Effector memory CD4-positive, alpha-beta T cell (primary cell): ENCODE data around the gene KIF5C.

Experiments
- DNase-seq, 3 donors: peaks; one replicate each; pipeline ENCODE4 v3.0.0-alpha.2; 2020
- H3K27ac ChIP-seq: 2 replicates; pipeline ENCODE4 v1.7.0; 2013; ENCODE audit warnings: mild to moderate bottlenecking, low read length, moderate library complexity; ENCODE audit not compliant: insufficient read depth, poor library complexity, severe bottlenecking
- H3K27me3 ChIP-seq: replicated peaks from 2 replicates; pipeline ENCODE4 v1.7.0; 2013; ENCODE audit warnings: mild to moderate bottlenecking, low read length; ENCODE audit not compliant: insufficient read depth, control insufficient read depth, poor library complexity, severe bottlenecking
- H3K36me3 ChIP-seq: 2 replicates; pipeline ENCODE4 v1.7.0; 2013; ENCODE audit warnings: mild to moderate bottlenecking, low read length, moderate library complexity; ENCODE audit not compliant: control insufficient read depth, insufficient read depth
- H3K4me1 ChIP-seq: 2 replicates; pipeline ENCODE4 v1.7.0; 2013; ENCODE audit warnings: low read length, mild to moderate bottlenecking; ENCODE audit not compliant: control insufficient read depth, insufficient read depth, poor library complexity, severe bottlenecking
- H3K4me3 ChIP-seq: 2 replicates; pipeline ENCODE4 v1.7.0; 2013; ENCODE audit warnings: low read length, low read depth, mild to moderate bottlenecking; ENCODE audit not compliant: insufficient read depth, poor library complexity, severe bottlenecking
- H3K9me3 ChIP-seq: 2 replicates; pipeline ENCODE4 v1.7.0; 2013; ENCODE audit warnings: mild to moderate bottlenecking, low read length, moderate library complexity; ENCODE audit not compliant: control insufficient read depth

KIF5C gene

DNA sequence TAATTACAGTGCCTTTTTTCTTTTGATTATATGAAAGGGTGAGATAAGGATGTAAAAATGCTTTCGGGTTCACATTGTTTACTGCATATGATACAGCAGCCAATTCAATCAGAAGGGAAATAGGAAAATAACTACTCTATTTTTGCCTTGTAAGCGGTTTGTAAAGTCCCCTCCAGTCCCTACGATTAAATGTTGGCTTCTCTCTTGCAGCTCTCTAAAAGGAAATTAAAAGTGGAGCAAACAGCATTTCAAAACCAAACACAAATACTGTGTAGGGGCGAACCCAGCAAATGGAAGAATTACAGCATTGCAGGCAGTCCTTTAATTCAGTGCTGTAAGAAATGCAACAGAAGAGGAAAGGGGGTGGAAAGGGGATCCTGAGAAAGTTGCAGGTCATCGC is 182.4 kb downstream of the KIF5C start:
- Histone ChIP-seq H3K36me3 (no peaks in the 10 kb centered on the region), H3K27me3 (no peaks in the 10 kb centered on the region)
- DNase-seq: no peak

DNA sequence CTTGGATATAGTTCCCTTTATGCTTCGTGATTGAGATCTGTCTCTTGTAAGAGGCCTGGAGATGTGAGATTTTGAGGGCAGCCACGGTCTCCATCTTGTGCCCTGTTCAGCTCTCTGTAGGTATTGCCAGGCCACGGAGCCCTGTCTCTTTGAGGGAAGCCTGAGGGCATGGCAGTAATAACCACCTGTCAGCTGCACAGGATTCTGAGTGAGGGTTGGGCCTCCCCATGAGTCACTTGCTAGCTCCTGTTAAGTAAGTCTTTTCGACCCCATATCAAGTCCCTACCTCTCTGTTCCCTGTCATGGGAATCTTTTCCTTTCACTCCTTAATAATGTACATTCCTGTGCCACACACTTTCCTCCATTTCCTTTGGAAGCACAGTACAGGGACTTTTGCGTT is 183.9 kb downstream of the KIF5C start:
- H3K27me3 ChIP-seq: no peaks in the 10 kb centered on the region
- no peak overlapping the region for H3K27ac ChIP-seq
- DNase-seq: no peak
- no peaks in the 10 kb centered on the region for H3K36me3 ChIP-seq
- H3K4me3 ChIP-seq: no peak overlapping the region
- H3K4me1 ChIP-seq: no peaks in the 10 kb centered on the region
- H3K9me3 ChIP-seq: no peaks in the 10 kb centered on the region

More for the DNA sequence above, 182.4 kb downstream of the KIF5C start:
- no peaks in the 10 kb centered on the region for H3K4me1 ChIP-seq
- no peak overlapping the region for H3K27ac ChIP-seq
- no peak overlapping the region for H3K4me3 ChIP-seq
- no peaks in the 10 kb centered on the region for H3K9me3 ChIP-seq

DNA sequence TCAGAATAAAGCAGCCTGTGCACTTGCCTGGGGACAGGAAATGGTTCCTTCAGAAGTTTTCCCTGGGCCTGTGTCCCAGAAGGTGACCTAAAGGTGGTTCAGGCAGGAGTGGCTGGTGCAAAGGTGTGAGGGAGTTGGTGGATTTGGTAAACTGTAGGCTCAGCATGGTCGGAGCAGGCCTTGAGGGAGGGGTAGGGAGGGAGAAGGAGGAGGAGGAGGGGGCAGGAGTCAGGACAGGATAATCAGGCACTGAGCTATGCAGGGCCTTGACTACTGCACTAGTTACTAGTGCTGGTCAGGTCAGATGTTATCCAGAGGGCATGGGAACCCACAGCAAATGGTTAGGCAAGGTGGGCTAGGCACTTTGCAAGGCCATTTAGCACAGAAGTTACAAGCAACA is 184.8 kb downstream of the KIF5C start:
- Histone ChIP-seq H3K4me3 (no peak overlapping the region), H3K9me3 (no peaks in the 10 kb centered on the region), H3K36me3 (no peaks in the 10 kb centered on the region), H3K27me3 (no peaks in the 10 kb centered on the region), H3K4me1 (no peaks in the 10 kb centered on the region), H3K27ac (no peak overlapping the region)
- DNase-seq: no peak

DNA sequence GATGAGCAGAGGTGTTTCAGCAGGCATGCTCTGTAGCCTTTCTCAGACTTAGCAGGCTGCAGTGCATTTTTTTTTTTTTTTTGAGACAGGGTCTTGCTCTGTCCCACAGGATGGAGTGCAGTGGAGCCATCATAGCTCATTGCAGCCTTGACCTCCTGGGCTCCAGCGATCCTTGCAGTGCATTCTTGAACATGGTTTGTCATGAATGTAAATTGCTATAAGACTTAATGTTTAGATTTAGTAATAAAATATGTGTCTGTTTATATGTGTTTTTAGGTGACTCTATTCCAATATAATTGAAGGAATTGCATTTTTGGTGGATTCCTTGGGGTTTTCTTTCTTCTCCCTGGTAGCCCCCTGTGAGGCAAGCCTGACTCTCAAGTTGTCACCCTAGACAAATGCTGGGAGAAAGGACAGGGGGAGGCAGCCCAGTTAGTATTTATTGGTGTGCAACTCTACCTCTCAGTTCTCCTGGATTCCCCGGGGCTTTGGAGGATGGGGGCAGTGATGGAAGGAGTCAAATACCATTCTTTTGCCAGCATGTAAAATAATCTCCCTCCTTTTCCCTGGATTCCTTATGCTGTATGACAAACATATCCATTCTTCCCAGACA is 186.2 kb downstream of the KIF5C start:
- no peaks in the 10 kb centered on the region for H3K27me3 ChIP-seq
- H3K27ac ChIP-seq: no peak overlapping the region
- DNase-seq: no peak
- H3K4me3 ChIP-seq: no peak overlapping the region
- no peaks in the 10 kb centered on the region for H3K4me1 ChIP-seq
- H3K9me3 ChIP-seq: no peaks in the 10 kb centered on the region
- H3K36me3 ChIP-seq: no peaks in the 10 kb centered on the region

DNA sequence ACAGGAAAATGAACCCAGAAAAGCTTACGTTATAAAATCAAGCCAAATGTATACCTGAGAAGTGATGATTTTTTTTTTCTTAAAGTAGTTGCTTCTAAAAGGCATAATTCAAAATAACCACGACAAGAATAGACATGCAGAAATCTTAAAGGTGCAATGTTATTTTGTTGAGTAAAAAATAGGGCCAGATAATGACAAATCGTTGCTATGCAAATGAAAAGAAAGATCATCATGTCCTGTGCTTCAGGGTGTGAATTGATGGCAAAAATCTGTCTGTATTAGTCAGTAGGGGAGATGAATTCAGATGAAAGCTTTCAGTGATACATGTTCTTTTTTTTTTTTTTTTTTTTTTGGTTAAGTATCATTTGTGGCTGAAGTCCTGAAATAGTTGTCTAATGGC is 187.5 kb downstream of the KIF5C start:
- no peaks in the 10 kb centered on the region for H3K36me3 ChIP-seq
- H3K9me3 ChIP-seq: no peaks in the 10 kb centered on the region
- no peak for DNase-seq
- no peaks in the 10 kb centered on the region for H3K27me3 ChIP-seq
- H3K4me3 ChIP-seq: no peak overlapping the region
- no peak overlapping the region for H3K27ac ChIP-seq
- no peaks in the 10 kb centered on the region for H3K4me1 ChIP-seq

DNA sequence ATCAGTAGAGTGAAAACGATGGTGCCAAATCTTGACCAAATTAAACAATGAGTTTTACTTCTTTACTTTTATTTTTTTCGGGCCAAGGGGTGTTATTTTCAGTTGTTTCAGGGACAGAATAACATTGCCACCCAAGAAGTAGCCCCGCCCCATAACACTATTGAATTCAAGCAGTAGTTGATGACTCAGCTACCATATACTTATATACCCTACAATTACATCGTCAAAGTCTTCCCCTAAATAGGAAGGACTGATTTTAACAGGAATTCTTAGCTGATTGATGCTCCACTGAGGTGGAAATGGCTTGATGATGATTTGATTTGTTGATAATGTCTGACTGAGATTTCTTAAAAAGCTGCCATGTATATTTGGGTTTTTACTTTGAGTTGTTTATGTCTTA is 188.2 kb downstream of the KIF5C start:
- no peak overlapping the region for H3K4me3 ChIP-seq
- no peaks in the 10 kb centered on the region for H3K4me1 ChIP-seq
- no peak for DNase-seq
- H3K9me3 ChIP-seq: no peaks in the 10 kb centered on the region
- no peak overlapping the region for H3K27ac ChIP-seq
- no peaks in the 10 kb centered on the region for H3K36me3 ChIP-seq
- no peaks in the 10 kb centered on the region for H3K27me3 ChIP-seq

DNA sequence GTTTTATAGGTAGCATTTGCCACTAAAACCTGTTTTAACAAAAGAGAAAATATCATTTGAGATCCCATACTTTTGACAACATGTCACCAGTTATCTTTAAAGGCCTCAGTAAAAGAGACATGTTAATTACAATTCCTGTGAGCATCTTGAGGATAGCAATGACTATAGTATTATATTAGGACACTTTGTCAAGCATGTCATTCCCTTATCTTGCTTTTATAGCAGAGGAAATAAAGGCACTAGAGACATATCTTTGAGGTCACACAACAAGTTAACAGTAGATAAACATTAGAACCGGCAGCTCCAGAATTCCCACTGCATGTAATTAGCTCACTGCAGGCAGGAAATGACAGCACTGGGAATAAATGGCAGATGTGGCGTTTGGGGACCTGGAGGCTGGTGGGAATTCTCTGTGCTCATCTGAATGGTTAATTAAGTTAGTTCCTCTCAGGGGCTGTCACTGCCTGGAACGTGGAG is 189.4 kb downstream of the KIF5C start:
- Histone ChIP-seq H3K9me3 (no peaks in the 10 kb centered on the region), H3K4me1 (no peaks in the 10 kb centered on the region), H3K4me3 (no peak overlapping the region), H3K27me3 (no peaks in the 10 kb centered on the region), H3K27ac (no peak overlapping the region), H3K36me3 (no peaks in the 10 kb centered on the region)
- DNase-seq: no peak

DNA sequence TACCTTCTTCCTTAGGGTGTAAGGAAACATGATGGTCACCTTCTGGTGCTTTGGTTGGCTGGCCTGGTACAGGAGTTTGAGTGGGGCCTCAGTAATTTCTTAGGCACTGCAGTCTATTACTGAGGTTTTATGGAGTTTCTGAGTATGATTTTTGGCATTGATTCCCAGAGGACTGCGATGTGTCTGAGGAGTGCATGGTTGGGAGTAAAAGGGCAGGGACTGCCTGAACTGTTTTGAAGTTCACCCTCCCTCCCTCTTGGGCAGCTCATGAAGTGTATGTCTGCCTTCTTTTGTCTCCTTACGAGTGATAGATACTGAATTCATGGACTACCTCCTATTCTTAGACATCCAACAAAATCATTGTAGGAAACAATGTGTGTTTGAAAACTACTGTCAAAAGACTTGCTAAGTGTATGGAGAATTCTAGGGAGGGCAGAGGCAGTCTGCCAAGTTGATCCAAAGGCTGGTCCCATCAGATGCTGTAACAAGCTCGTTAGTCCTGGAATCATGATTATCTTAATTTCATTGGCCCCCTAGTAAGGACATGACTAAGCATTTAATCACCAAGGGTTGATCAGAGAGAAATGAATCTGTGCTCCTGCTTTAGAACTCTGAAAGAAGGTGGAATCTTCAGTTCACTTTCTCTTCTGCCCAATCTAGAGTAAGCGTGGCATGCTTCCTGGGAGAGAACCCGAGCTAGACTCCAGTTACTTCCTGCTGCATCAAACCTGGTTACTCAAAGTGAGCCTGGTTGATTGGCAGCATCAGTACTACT is 190.0 kb downstream of the KIF5C start:
- no peak for DNase-seq
- H3K27ac ChIP-seq: no peak overlapping the region

DNA sequence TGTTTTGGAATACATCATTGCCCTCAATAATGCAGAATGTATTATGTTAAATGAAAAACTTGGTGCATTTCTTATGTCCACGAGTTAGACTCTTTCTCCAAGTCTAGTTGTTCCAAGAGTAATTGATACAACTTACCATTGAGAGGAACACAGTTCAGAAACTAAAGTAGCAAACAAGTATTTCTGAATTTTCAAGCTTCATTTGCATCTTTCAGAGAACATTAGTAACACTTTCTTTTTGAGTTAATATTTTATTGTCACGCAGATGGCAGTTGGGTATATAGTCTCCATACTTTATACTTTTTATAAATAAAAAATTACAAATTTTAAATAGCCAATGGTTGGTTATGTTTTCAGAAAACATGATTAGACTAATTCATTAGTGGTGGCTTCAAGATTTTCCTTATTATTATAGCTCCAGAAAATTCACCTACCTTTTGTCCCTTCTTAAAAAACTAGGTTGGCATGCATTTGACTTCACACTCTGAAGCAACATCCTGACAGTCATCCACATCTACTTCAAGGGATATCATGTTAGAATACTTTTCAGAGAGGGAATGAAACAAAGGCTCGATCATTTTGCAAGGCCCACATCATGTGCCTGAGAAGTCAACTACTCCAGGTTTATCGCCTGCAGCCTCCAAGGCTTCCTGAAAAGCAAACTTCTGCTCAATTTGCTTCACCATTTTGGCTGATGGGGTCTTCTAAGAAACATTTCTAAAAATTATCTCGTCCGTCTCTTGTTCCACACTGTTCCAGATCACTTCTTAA is 193.4 kb downstream of the KIF5C start:
- Histone ChIP-seq H3K4me3 (no peak overlapping the region), H3K36me3 (no peaks in the 10 kb centered on the region), H3K27me3 (no peaks in the 10 kb centered on the region), H3K27ac (no peak overlapping the region), H3K4me1 (no peaks in the 10 kb centered on the region), H3K9me3 (no peaks in the 10 kb centered on the region)
- DNase-seq: no peak

More for the DNA sequence above, 190.0 kb downstream of the KIF5C start:
- no peaks in the 10 kb centered on the region for H3K36me3 ChIP-seq
- H3K4me1 ChIP-seq: no peaks in the 10 kb centered on the region
- H3K27me3 ChIP-seq: no peaks in the 10 kb centered on the region
- no peaks in the 10 kb centered on the region for H3K9me3 ChIP-seq
- no peak overlapping the region for H3K4me3 ChIP-seq
